ENCODE measurements around the gene GTF3C1. TPM values are rescaled to one million over a fixed set of nuclear protein-coding genes. Genes with fewer than 3 reads are reported as not detected.

GTF3C1 gene
- total and polyA plus RNA-seq, 2 of the 13 experiments (the other 11 are each of a cell fraction or from before 2014, with no cell fraction given), result 29.2 to 72.7 TPM

DNA sequence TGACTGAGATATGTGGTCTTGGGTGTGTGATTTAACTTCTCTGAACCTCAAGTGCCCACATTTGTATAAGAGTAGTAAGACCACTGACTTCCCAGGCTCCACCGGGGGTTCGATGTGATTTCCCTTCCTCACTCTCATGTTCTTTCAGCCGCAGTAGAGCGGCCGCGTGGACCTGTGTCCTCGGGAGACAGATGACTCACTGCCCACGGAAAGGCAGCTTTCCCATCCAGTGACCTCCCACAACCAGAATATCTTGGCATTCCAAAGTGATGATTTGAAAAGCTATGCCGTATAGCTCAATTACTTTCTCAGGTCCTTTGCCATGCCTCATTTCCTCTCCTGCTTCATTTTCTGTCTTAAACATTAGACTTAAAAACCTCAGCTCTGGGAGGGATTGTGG is 74.2 kb downstream of the GTF3C1 start:
- ATAC-seq, result no peak
- no peak for FAIRE-seq
- intact Hi-C loops (cut with micrococcal nuclease; ENCODE audit: unreplicated experiment), result no loop called here
- DNase-seq (ENCODE audit: low spot score), result no peak
- WGBS (ENCODE audit: low lambda C conversion rate), result 84% methylated on average over 9 of the region's 9 CpGs
- in situ Hi-C loops (cut with HindIII; ENCODE audit: extremely low pct_ligation_motif_present, low pct_unique_long_range_greater_than_20kb), result no loop called here
- POLR2A ChIA-PET, result no interaction called here
- Histone ChIP-seq H3K36me3 (replicated peaks in 1 of 2; ENCODE audit: control insufficient read depth in 1 of 2, insufficient read depth in 2 of 2, low read length in 2 of 2) (peaks cover 51 to 81% of the 10 kb centered on the region in 2 experiments), H3K4me1 (ENCODE audit: insufficient read depth, low read length) (peaks cover 27% of the 10 kb centered on the region), H3K27ac (ENCODE audit: extremely low read length, insufficient read depth, low read length) (no peak overlapping the region), H4K20me1 (ENCODE audit: insufficient read depth, low read length) (no peaks in the 10 kb centered on the region), H3K4me3 (replicated peaks in 1 of 3; ENCODE audit: insufficient read depth in 1 of 3, low read depth in 2 of 3, low read length in 3 of 3) (no peak overlapping the region), H3K9ac (ENCODE audit: insufficient read depth, low read depth, low read length) (no peak overlapping the region), H3K4me2 (ENCODE audit: low read depth, low read length) (no peak overlapping the region), H2AFZ (ENCODE audit: low read length) (no peak overlapping the region), H3K9me3 (ENCODE audit: low read length) (no peaks in the 10 kb centered on the region), H3K79me2 (ENCODE audit: insufficient read depth, low read length) (no peaks in the 10 kb centered on the region), H3K27me3 (ENCODE audit: control insufficient read depth in 1 of 2, insufficient read depth in 2 of 2, low read length in 2 of 2) (no peaks in the 10 kb centered on the region)
- CTCF ChIA-PET (ENCODE audit: low intra/inter-chr PET ratio, low total read pairs), result no interaction called here
- BruUV-seq (replicated peaks), result no TSS peak
- TF ChIP-seq ETV6 (CRISPR knock-in tag; conservative IDR thresholded peaks at IDR 0.05) (no peak), MXI1 (IDR thresholded peaks at IDR 0.05; ENCODE audit: borderline replicate concordance, low read depth, low read length) (no peak), ELK4 (CRISPR knock-in tag; IDR thresholded peaks at IDR 0.05; ENCODE audit: borderline replicate concordance) (no peak), ZBTB26 (CRISPR knock-in tag; IDR thresholded peaks at IDR 0.05; ENCODE audit: borderline replicate concordance) (no peak)

DNA sequence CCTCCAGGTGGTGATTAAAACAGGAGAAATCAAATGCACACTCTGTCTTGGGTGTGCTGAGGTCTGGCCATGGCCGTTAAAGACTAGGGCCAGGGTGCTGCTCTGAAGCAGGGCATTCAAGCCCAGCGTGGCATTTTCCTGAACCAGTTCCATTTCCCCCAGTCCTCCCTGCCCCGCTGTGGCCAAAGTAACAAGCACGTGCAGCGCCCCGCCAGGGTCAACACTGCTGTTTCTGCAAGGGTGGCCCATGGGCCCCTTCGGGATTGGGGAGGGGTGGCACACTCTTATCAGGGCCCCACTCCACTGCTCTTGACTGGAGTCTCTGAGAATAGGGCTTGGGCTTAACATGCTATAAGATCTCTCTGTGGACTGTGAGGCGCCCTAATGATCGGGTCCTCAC is 74.8 kb downstream of the GTF3C1 start:
- ChIA-PET POLR2A (no interaction called here), CTCF (ENCODE audit: low intra/inter-chr PET ratio, low total read pairs) (no interaction called here)
- H3K4me1 ChIP-seq (ENCODE audit: insufficient read depth, low read length), result peaks cover 33% of the 10 kb centered on the region
- H3K27ac ChIP-seq (ENCODE audit: extremely low read length, insufficient read depth, low read length), result no peak overlapping the region
- TF ChIP-seq AGO2 (optimal IDR thresholded peaks at IDR 0.05; ENCODE audit: low read depth, low read length) (peak; percentile 27), ZNF121 (CRISPR knock-in tag; IDR thresholded peaks at IDR 0.05) (no peak), POLR2A (IDR thresholded peaks at IDR 0.05; ENCODE audit: insufficient read depth in 1 of 2, low read depth in 2 of 2, low read length in 2 of 2) (0 out of 4 replicates have a peak, but pooled peaks of 1 of the 2 experiments have one; percentile 19)
- no peaks in the 10 kb centered on the region for H3K79me2 ChIP-seq (ENCODE audit: insufficient read depth, low read length)
- FAIRE-seq (no peak), DNase-seq (ENCODE audit: low spot score) (no peak), ATAC-seq (no peak)
- H3K4me3 ChIP-seq (replicated peaks in 1 of 3; ENCODE audit: insufficient read depth in 1 of 3, low read depth in 2 of 3, low read length in 3 of 3), result no peak overlapping the region
- no peaks in the 10 kb centered on the region for H3K27me3 ChIP-seq (ENCODE audit: control insufficient read depth in 1 of 2, insufficient read depth in 2 of 2, low read length in 2 of 2)
- in situ Hi-C loops (cut with HindIII; ENCODE audit: extremely low pct_ligation_motif_present, low pct_unique_long_range_greater_than_20kb), result no loop called here
- H3K9ac ChIP-seq (ENCODE audit: insufficient read depth, low read depth, low read length), result no peak overlapping the region
- no peak overlapping the region for H3K4me2 ChIP-seq (ENCODE audit: low read depth, low read length)
- intact Hi-C loops (cut with micrococcal nuclease; ENCODE audit: unreplicated experiment), result no loop called here
- H2AFZ ChIP-seq (ENCODE audit: low read length), result no peak overlapping the region
- over 99% methylated on average over 7 of the region's 9 CpGs for WGBS (ENCODE audit: low lambda C conversion rate)
- BruUV-seq (replicated peaks), result no TSS peak
- H3K36me3 ChIP-seq (replicated peaks in 1 of 2; ENCODE audit: control insufficient read depth in 1 of 2, insufficient read depth in 2 of 2, low read length in 2 of 2), result peaks cover 52 to 82% of the 10 kb centered on the region in 2 experiments
- H4K20me1 ChIP-seq (ENCODE audit: insufficient read depth, low read length), result no peaks in the 10 kb centered on the region
- no peaks in the 10 kb centered on the region for H3K9me3 ChIP-seq (ENCODE audit: low read length)

Measured in HepG2 (cell line).